B cell (primary cell): ENCODE results near the gene KRT27. TPM values are rescaled to one million over a fixed set of nuclear protein-coding genes. Genes with fewer than 3 reads are reported as not detected.

Experiments
- ATAC-seq: fragments of 200-7000 bp; cut with Tn5 transposase; one replicate; pipeline ENCODE4 v1.10.0; 2021; ENCODE audit warnings: low read depth, mild to moderate bottlenecking, moderate number of reproducible peaks, moderate library complexity
- CTCF ChIA-PET: fragments of 350-600 bp; sonication (Branson Sonifier 250); formaldehyde crosslinking; loops from one replicate; lab custom pipeline; 2021; ENCODE audit warnings: antibody characterized with exemption, inconsistent platforms; lab: Charles Lee
- POLR2A ChIA-PET: fragments of 350-600 bp; sonication (Branson Sonifier 250); formaldehyde crosslinking; loops from one replicate; lab custom pipeline; 2021; ENCODE audit warnings: antibody characterized with exemption; lab: Charles Lee
- DNase-seq: peaks from one replicate; pipeline ENCODE4 v3.0.0; 2013
- H2AFZ ChIP-seq: 2 replicates; pipeline ENCODE4 v1.6.1; 2012; ENCODE audit warnings: mild to moderate bottlenecking, low read depth, low read length; ENCODE audit not compliant: insufficient read depth, poor library complexity, severe bottlenecking
- H3K27ac ChIP-seq, 2 donors: 1 replicate in 1 of 2; 2 replicates in 1 of 2; pipeline ENCODE4 v1.5.1; 2012 to 2013; ENCODE audit warnings: low read length in 2 of 2, mild to moderate bottlenecking in 2 of 2, moderate library complexity in 1 of 2
- H3K27me3 ChIP-seq, 4 experiments: fragments of 200-600 bp in 1 of 4; sonication (generic) in 1 of 4; replicated peaks in 1 of 4; 1 replicate in 2 of 4; 2 replicates in 2 of 4; pipeline versions ENCODE4 v1.6.1 to v1.7.0; 2013 to 2016; ENCODE audit warnings: low read length in 3 of 4, mild to moderate bottlenecking in 2 of 4, mixed read lengths in 1 of 4, moderate library complexity in 1 of 4; ENCODE audit not compliant: insufficient read depth in 4 of 4, control insufficient read depth in 3 of 4; ENCODE audit errors: control extremely low read depth in 1 of 4
- H3K36me3 ChIP-seq, 2 experiments: replicated peaks in 1 of 2; 1 replicate in 1 of 2; 2 replicates in 1 of 2; pipeline versions ENCODE4 v1.6.1 to v1.7.1; 2013; ENCODE audit warnings: low read length in 1 of 2; ENCODE audit not compliant: insufficient read depth in 2 of 2, control insufficient read depth in 1 of 2; ENCODE audit errors: control extremely low read depth in 1 of 2, extremely low read depth in 1 of 2
- H3K4me1 ChIP-seq, 2 donors: fragments of 200-600 bp in 1 of 2; sonication (generic) in 1 of 2; 1 replicate in 1 of 2; 2 replicates in 1 of 2; pipeline versions ENCODE4 v1.5.1 to v1.6.1; 2013 to 2017; ENCODE audit warnings: low read length in 2 of 2; ENCODE audit not compliant: control insufficient read depth in 2 of 2, insufficient read depth in 2 of 2
- H3K4me2 ChIP-seq: replicated peaks from 2 replicates; pipeline ENCODE3; 2012; ENCODE audit warnings: mild to moderate bottlenecking, low read depth, low read length; ENCODE audit not compliant: poor library complexity, severe bottlenecking
- H3K4me3 ChIP-seq, 5 experiments: fragments of 200-600 bp in 1 of 5; sonication (generic) in 1 of 5; 1 replicate in 3 of 5; 2 replicates in 2 of 5; pipeline versions ENCODE4 v1.5.1 to v1.7.0; 2011 to 2016; ENCODE audit warnings: low read length in 4 of 5, mild to moderate bottlenecking in 4 of 5, low read depth in 2 of 5, control low read depth in 1 of 5, moderate library complexity in 1 of 5; ENCODE audit not compliant: insufficient read depth in 1 of 5; ENCODE audit errors: control extremely low read depth in 1 of 5, extremely low read depth in 1 of 5
- H3K79me2 ChIP-seq: fragments of 200-600 bp; sonication (generic); one replicate; pipeline ENCODE4 v1.6.0; 2016; ENCODE audit warnings: low read length; ENCODE audit not compliant: control insufficient read depth, insufficient read depth
- H3K9ac ChIP-seq: fragments of 200-600 bp; sonication (generic); 2 replicates; pipeline ENCODE4 v1.6.1; 2017; ENCODE audit warnings: mild to moderate bottlenecking, low read length, moderate library complexity
- H3K9me3 ChIP-seq, 3 donors: one replicate each; pipeline versions ENCODE4 v1.6.1 to v1.7.1; 2013; ENCODE audit warnings: low read length in 2 of 3; ENCODE audit not compliant: control insufficient read depth in 2 of 3, insufficient read depth in 1 of 3; ENCODE audit errors: control extremely low read depth in 1 of 3
- H4K20me1 ChIP-seq: 2 replicates; pipeline ENCODE4 v1.6.0; 2012; ENCODE audit warnings: mild to moderate bottlenecking, low read length; ENCODE audit not compliant: insufficient read depth, control insufficient read depth, poor library complexity, severe bottlenecking
- H3K27ac Mint-ChIP-seq: one replicate; pipeline ENCODE4 v1.8.0; 2021; ENCODE audit warnings: mixed read lengths
- H3K27me3 Mint-ChIP-seq: one replicate; pipeline ENCODE4 v1.8.0; 2021; ENCODE audit warnings: mixed read lengths
- H3K4me1 Mint-ChIP-seq: one replicate; pipeline ENCODE4 v1.8.0; 2021; ENCODE audit warnings: mixed read lengths
- H3K4me3 Mint-ChIP-seq: one replicate; pipeline ENCODE4 v1.8.0; 2021; ENCODE audit warnings: mixed read lengths
- H3K9me3 Mint-ChIP-seq: one replicate; pipeline ENCODE4 v1.8.0; 2022; ENCODE audit warnings: mixed read lengths; ENCODE audit not compliant: insufficient read depth
- EZH2 ChIP-seq: IDR thresholded peaks from 2 replicates; pipeline ENCODE4 v1.6.1; 2012; ENCODE audit warnings: borderline replicate concordance, low read depth, mild to moderate bottlenecking, moderate library complexity, low read length; ENCODE audit not compliant: insufficient read depth, poor library complexity, severe bottlenecking
- WGBS: methylation state at CpG from one replicate; pipeline ENCODE4 v1.1.5; 2013; ENCODE audit warnings: missing lambda C conversion rate; ENCODE audit not compliant: insufficient coverage; 5-methylcytosine and 5-hydroxymethylcytosine counted together
- intact Hi-C: fragments of 100-400 bp; cut with micrococcal nuclease; formaldehyde crosslinking; loops from one replicate; pipeline ENCODE4 v1.10.0; 2022
- polyA plus RNA-seq: library from polyadenylated mRNA; depleted of rRNA; stranded (reverse); fragments of >200 nt; gene quantifications from 2 replicates; pipeline ENCODE4 v1.2.3, GENCODE V29; 2012
- total RNA-seq, 2 donors: library from RNA; stranded (reverse); fragments of 120-200 nt in 1 of 2; gene quantifications; 1 replicate in 1 of 2; 2 replicates in 1 of 2; pipeline versions ENCODE4 v1.2.3 to v1.2.4, GENCODE V29; 2013 to 2022
- TF ChIP-seq, protein P1 (sequence below): fragments of 200-600 bp; IDR thresholded peaks from one replicate; pipeline ENCODE4 v1.8.0; 2022; ENCODE audit warnings: antibody characterized with exemption, mild to moderate bottlenecking

The KRT27 gene
- total and polyA plus RNA-seq, 2 donors (not counting 1 experiment from before 2014, with no cell fraction given) = not detected

GRCh38 chr17:40760105-40761016 is 22.0 kb downstream of the KRT27 start:
- peaks cover 44% of the 10 kb centered on the region for H3K27me3 Mint-ChIP-seq
- Histone ChIP-seq H3K79me2 (no peaks in the 10 kb centered on the region), H2AFZ (no peak overlapping the region), H3K9me3 (peaks cover 15 to 57% (median 17%) of the 10 kb centered on the region in 3 donors), H3K9ac (no peak overlapping the region), H4K20me1 (no peaks in the 10 kb centered on the region), H3K36me3 (no peaks in the 10 kb centered on the region), H3K27me3 (peaks cover 0 to 18% (median 11%) of the 10 kb centered on the region in 4 experiments), H3K4me1 (no peaks in the 10 kb centered on the region), H3K27ac (no peak overlapping the region), H3K4me2 (no peak overlapping the region), H3K4me3 (no peak overlapping the region)
- ATAC-seq (no peak), DNase-seq (no peak)
- POLR2A ChIA-PET = interaction anchor here (0.6 kb wide), 1 partner anchor 1711 kb away, joined by 4 read pairs; no protein-coding TSS in a partner anchor
- peaks cover 21% of the 10 kb centered on the region for H3K9me3 Mint-ChIP-seq
- H3K4me1 Mint-ChIP-seq = no peaks in the 10 kb centered on the region
- WGBS = no CpG with 5 or more reads among the region's 1 CpG
- intact Hi-C loops = loop anchor here (2.0 kb wide), 1 partner anchor 40 kb away; no protein-coding TSS in a partner anchor
- TF ChIP-seq, protein P1, sequence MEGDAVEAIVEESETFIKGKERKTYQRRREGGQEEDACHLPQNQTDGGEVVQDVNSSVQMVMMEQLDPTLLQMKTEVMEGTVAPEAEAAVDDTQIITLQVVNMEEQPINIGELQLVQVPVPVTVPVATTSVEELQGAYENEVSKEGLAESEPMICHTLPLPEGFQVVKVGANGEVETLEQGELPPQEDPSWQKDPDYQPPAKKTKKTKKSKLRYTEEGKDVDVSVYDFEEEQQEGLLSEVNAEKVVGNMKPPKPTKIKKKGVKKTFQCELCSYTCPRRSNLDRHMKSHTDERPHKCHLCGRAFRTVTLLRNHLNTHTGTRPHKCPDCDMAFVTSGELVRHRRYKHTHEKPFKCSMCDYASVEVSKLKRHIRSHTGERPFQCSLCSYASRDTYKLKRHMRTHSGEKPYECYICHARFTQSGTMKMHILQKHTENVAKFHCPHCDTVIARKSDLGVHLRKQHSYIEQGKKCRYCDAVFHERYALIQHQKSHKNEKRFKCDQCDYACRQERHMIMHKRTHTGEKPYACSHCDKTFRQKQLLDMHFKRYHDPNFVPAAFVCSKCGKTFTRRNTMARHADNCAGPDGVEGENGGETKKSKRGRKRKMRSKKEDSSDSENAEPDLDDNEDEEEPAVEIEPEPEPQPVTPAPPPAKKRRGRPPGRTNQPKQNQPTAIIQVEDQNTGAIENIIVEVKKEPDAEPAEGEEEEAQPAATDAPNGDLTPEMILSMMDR = no peak
- TF ChIP-seq EZH2 = no peak
- H3K27ac Mint-ChIP-seq = no peak overlapping the region
- CTCF ChIA-PET = no interaction called here
- H3K4me3 Mint-ChIP-seq = no peak overlapping the region

GRCh38 chr17:40755231-40755630 is 27.1 kb downstream of the KRT27 start, which contains the start of gene KRT25:
Gene KRT25 (minus strand): TSS chr17:40755331. CDS start chr17:40755271, 60 bp downstream.
- H3K4me3 ChIP-seq = no peak within 1 kb of the TSS
- DNase-seq (no peak), ATAC-seq (no peak)
- H3K27me3 ChIP-seq = peaks cover 0 to 9% (median 2%) of the 10 kb centered on the region in 4 experiments
- no peaks in the 10 kb centered on the region for H3K36me3 ChIP-seq
- CTCF ChIA-PET = no interaction called here
- H3K79me2 ChIP-seq = no peaks in the 10 kb centered on the region
- peaks cover 59% of the 10 kb centered on the region for H3K27me3 Mint-ChIP-seq
- peaks cover 11% of the 10 kb centered on the region for H3K9me3 Mint-ChIP-seq
- H3K9me3 ChIP-seq = peaks cover 0 to 14% (median 10%) of the 10 kb centered on the region in 3 donors
- POLR2A ChIA-PET = no interaction called here
- TF ChIP-seq, protein P1 = no peak
- no peak for TF ChIP-seq EZH2
- H4K20me1 ChIP-seq = no peaks in the 10 kb centered on the region
- no peaks in the 10 kb centered on the region for H3K4me1 Mint-ChIP-seq
- no peaks in the 10 kb centered on the region for H3K4me1 ChIP-seq
- no peak within 1 kb of the TSS for H3K4me2 ChIP-seq
- no peak within 1 kb of the TSS for H3K27ac ChIP-seq
- WGBS = 82% methylated on average over 3 of the region's 4 CpGs
- H2AFZ ChIP-seq = no peak within 1 kb of the TSS
- H3K4me3 Mint-ChIP-seq = no peak within 1 kb of the TSS
- intact Hi-C loops = no loop called here
- no peak within 1 kb of the TSS for H3K27ac Mint-ChIP-seq
- no peak within 1 kb of the TSS for H3K9ac ChIP-seq
